ENCODE results near the gene YPEL3.
"Not testable (repeated sequence)": the region's sequence is repeated elsewhere in the genome, so short reads cannot be mapped to it uniquely, and the experiment has no call there.

The YPEL3 gene

DNA sequence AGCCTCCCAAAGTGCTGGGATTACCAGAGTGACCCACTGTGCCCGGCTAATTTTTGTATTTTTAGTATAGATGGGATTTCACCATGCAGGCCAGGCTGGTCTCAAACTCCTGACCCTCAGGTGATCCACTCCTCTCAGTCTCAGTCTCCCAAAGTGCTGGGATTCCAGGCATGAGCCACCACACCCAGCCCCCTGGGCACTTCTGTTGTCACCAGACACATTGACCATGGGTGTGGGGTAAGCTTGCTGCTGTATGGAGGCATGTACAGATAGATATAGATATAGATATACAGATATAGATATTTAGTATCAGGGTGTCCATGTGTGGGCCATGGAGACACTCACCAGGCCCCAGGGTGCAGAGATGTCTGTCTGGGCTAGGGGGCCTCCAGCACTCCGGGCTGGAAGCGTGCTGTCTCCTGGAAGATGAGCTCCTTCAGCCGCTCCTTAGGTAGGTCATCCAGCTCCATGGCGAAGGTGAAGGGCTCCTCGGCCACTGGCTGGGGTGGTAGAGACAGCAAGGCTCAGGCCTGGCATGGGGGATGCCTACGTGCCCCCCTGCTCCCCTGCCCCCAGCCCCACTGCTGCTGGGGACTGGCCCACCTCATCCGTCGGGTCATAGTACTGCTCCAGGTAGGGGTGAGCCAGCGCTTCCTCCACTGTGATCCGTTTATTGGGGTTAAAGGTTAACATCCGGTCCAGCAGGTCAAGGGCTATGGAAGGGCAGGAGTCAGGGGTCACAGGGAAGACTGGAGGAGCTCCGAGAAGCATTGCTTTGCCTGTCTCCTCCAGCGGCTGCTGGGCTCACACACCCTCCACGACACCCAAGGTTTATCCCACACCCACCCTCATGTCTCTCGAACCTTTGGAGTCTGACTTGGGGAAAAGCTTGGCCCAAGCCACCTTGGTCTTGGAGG, 20.5 kb upstream of the YPEL3 start:
- DNase-seq, result no peak

DNA sequence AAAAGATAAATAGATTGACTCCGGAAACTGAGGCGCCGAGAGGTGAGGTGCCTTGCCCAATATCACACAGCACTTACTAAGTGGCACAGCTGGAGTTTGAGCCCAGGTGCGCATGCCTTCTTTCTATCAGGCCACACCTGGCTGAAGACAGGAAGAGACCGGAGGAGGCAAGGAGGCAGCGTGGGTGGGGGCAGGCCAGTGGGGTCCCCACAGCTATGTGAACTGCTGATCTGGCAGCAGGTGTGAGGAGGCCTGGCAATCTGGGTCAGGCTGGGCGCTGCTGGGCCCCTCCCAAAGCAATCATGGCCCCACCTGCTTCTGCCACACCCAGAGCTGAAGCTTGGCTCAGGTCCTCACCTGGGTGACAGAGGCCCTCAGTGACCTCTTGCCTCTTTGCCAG, 19.2 kb upstream of the YPEL3 start:
- DNase-seq, result no peak

DNA sequence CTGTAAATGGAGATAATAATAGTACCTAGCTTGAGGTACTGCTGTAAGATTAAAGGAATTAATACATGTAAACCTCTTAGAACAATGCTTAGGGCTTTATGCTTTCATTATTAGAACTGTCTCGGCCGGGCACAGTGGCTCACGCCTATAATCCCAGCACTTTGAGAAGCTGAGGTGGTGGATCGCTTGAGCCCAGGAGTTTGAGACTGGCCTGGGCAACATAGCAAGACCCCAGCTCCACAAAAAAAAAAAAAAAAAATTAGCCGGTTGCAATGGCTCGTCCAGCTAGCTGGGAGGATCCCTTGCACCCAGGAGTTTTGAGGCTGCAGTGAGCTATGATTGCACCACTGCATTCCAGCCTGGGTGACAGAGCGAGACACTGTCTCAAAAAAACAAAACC, 18.8 kb upstream of the YPEL3 start:
- not testable (repeated sequence) for DNase-seq

DNA sequence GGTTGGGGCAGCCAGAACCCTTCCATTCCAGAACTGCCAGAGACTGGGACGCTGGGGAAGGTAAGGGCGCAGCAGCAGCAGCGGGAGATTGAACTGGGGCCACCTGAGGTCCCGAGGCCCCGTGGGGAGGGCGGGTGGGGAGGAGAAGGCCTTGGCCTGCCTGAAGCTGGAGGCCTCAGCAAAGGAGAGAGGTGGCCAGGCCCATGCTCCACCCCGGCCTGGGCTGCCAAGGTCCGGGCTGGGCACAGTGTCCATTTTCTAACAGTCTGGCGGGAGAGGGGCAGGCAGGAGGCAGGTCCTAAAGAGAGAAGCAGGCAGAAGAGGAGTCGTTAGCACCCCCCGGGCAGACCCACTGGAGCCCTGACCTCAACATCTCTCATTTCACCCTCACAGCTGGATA, 18.4 kb upstream of the YPEL3 start:
- DNase-seq, result no peak

DNA sequence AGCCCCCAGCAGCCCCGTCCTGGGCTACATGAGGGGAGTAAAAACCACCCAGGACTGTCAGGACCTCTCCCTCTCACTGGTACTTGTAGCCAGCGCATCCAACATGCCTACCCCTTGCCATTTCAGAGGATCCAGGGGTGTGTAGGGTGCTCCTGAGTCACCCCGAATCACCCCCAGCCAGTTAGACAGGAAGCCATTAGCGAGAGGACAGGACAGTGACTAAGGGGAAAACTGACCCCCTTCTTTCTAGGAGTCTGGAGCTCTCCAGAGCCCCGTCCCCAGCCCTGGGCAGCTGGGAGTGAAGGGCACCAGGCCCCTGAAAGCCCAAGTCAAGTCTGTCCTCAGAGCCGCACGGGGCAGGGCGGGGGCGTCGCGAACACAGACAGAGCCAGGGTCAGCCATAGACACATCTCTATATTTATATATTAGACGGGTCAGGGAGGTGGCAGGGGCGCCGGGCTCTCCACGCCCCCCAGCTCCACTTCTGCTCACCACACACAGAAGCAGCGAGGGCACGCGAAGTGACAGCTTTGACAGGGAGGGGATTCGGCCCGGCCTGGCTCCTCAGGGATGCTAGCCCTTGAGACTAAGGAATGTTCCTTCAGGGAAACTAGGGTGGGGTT, 17.8 kb upstream of the YPEL3 start:
- DNase-seq, result no peak

DNA sequence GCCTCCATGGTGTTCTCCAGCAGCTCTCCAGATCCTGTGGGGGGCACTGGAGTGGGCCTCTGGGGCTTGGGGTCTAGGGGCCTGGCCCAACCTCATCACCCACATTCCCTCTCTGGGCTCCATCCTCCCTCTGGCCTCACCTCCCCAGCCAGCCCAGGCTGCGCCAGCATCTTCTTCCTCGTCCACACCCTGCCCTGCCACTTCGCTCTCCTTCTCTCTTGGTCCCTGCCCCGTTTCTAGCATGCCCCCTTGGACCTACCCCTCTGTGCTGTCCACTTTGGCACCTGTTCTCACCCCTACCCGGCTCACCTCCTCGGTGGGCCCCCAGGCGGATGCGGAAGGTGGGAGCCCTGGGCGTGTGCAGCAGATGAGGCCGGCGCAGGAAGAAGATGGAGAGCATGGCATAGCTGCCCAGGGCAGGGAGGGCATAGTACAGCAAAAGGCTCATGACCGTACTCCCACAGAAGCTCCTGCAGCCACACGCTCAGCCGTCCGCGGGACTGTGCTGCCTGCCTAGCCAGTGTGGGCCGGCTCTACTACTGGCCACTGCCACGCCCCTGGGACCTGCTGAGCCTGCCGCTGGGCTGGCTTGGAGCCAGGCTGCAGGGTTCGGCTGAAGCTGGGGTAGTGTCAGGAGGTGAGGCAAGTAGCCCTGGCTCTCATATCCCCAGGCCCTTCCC, 17.2 kb upstream of the YPEL3 start, which contains the start of gene GDPD3:
GDPD3 (minus strand) TSS at position 507 of the 680 bp plus-strand sequence; CDS start at position 448, 59 bp downstream.
- no peak for DNase-seq

DNA sequence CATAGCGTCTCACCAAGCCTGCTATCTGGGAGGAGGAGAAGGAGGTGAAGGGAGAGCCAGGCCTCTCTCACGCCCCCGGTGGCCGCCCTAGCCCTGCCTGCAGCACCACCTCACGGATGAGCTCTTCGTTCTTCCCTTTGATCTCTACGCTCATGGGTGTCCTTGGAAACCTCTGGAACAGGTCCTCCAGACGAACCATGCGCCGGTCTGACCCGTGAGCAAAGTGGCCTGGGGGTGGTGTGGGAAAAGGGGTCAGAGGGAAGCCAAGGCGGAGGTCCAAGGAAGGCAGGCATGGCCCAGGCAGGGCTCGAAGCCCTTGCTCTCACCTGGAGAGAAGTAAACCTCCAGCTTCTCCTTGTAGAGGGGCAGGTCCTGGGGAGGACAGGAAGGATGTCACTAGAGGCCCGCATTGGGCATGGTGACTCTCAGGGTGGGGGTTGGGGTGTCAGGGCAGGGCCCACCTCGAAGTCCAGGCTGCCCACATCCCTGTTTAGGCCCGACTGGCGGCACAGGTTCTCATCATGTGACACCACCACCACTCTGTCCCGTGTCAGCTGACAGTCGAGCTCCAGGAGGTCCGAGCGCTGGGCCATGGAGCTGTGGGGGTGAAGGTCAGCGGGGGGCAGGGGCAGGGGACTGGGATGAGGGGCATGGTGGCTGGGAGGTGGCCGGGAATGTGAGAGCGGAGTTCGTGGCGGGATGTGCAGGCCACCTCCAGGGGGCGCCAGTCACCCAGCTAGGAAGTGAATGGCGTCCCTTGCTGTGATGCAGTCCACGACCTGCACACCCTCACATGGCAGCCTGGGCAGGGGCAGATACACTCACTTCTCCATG, 16.4 kb upstream of the YPEL3 start:
- peak; percentile 4 for DNase-seq

DNA sequence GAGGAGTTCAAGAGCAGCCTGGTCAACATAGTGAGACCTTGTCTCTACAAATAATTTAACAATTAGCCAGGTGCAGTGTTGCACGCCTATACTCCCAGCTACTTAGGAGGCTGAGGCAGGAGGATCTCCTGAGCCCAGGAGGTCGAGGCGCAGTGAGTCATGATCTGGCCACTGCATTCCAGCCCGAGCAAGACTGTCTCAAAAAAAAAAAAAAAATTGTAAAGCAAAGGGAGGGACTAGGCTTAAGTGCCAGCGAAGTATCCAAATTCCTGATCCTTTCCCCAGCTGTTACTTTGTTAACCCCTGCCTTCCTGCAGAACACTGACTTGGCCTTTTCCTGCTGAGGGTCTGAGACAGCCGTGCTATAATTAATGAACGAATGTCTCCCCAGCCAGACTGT, 14.6 kb upstream of the YPEL3 start:
- no peak for DNase-seq

DNA sequence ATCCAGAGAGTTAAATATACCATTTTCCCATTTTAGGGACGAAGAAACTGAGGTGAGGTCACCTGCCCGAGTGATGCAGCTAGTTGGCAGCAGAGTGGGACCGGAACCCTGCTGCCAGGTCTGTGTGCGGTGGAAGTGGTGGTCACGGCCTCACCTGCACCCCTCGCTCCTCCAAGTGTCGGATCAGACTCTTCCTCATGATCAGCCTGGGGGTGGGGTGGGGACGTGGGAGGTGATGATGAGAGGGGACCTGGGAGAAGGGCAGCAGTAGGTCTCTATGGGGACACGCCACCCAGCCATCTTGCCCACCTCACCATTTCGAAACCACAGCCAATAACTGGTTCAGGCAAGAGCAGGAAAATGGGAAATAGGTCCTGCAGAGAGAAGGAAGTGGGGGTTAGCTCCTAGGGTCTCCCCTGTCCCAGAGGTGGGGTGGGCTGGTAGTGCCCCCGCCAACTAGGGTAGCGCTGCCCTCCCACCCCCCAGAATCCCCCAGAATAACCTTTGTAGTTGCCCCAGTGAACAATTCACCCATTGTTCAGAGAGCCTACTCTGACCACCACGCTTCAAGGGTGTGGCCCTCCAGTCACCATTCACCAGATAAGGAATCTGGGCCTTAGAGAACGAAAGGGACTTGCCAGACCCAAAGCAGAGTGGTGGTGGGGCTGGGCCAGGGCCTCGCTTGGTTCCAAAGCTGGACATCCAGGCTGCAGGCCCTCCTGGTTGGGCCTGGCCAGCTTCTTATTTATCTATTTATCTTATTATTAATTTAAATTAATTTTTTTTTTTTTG, 12.2 kb upstream of the YPEL3 start:
- no peak for DNase-seq

DNA sequence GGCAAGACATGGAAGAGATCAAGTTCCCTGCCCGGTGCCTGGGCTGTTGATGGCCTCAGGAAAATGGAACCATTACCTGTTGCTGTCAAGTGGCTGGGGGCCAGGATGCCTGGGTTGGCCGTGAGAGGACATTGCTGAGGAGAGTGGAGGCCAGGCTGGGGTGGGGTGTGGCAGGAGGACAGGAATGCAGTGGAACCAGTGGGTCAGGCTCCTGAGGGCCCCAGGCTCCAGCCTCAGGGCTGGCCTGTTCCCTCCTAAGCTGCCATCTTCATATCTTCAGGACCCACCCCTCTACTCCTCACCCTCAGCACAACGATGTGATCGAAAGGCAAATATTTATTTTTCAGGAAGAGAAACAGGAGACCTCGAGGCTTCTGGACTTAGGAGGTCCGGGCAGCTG, 8.5 kb upstream of the YPEL3 start:
- no peak for DNase-seq

DNA sequence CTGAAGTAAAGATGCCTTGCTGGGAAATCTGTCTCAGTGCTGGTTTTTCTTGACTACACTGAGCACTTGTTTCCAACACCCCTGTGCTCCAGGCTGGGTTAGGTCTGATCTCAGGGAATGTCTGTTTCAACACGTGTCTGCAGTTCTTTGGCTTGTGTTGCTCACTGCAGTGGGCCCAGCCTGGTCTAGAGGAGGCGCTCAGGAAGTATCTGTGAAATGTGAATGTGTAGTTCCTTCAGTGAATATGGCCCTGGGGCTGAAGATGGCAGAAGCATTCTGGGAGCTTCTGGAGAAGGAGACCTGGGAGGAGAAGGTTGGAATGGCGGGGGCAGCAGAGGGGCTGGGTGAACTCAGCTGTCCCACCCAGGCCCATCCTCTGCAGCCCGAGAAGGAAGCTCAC, 8.1 kb upstream of the YPEL3 start:
- no peak for DNase-seq

DNA sequence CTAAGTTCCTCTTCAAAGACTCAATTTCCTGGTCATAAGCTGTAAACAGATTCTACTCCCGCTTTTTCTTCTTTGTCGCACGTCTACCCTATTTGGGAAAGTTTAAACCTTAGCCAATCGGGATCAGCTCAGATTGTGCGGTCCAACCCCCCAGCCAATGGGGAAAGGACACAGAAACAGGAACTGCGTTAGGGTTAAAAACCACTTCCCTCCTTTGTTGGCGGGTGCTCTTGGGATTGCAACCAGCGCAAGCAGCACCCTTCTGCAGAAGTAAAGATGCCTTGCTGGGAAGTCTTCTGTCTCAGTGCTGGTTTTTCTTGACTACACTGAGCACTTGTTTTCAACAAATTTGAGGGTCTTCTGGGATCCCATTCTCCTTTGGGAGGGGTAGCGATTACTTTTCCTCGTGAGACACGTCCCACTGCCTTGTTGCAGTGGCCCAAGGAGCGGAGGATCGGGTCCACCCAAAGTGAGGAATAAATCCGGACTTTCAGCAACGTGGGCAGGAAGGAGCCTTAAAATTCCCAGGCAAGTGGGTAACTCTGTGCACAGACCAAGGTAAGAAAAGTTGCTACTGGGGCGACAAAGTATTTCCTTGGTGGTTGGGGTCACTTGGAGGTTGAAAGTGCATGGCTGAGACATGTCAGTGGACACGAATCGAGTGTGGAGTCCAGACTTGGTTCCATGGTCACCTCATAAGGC, 1.0 kb upstream of the YPEL3 start:
- no peak for DNase-seq

DNA sequence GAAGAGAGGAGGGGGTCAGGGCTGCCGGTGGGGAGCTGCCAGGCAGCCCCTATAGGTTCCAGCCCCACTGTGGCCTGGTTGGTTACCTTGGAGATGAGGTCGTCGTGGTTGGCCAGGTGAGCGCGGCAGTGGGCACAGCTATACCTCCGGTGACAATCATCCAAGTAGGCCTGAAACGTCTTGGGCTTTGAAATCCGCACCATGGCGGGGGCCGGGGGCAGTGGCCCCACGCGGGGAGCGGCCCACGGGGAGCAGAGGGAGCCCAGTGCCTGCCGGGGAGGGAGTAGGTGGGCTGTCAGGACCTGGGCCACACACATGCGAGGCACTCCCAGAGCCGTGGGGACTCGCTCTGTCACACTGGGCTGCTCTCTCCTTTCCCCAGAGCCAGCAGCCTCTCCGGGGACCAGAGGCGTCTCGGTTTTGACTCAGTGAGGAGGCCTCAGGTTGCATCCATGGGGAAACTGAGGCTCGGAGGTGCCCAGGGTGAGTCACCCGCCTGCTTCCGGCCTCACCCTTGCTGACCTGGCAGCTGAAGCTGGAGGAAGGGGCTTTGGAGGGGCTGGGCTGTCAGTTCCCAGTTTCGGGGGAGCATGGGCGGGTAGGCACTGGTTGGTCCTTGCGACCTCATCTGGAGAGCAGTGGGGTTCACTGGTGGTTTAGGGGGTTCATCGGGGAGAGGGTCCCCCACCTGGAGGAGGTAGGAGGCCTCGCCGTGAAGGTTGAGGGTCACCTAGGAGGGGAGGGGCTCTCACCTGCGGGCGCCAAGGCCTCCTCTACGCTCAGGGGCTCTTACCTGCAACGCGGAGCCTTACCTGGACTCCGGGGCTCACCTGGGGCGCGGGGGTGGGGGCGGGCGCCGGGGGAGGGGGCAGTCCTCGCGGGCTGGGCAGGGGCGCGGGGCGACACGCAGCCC, 591 bp downstream of the YPEL3 start:
- no peak for DNase-seq

DNA sequence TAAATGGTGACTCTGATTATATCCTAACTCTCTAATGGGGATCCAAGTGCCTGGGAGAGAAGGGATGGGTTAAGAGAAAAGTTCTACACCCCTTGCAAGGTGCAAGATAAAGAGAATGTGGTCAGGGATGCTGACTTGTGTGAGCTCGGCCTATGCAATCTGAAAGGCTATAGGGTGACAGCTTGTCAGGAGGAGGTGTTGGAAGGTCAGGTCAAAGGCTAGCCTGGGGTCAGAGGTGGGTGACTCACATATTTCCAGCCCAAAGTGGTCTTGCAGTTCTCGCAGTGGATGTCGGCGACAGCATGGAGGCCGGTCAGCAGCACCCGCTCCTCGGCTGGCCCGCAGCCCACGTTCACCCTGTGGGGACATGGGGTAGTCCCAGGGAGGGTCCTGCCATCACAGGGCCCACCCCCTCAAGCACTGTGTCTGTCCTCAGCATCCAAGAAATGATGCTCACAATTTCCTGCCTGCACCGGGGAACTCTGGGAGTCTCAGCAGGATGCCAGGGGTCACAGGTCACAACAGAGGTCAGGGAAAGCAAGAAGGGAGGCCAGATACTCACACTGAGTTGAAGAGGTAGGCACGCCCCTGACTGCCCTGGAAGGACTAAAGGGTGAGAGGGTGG, 1.4 kb downstream of the YPEL3 start:
- DNase-seq, result no peak

DNA sequence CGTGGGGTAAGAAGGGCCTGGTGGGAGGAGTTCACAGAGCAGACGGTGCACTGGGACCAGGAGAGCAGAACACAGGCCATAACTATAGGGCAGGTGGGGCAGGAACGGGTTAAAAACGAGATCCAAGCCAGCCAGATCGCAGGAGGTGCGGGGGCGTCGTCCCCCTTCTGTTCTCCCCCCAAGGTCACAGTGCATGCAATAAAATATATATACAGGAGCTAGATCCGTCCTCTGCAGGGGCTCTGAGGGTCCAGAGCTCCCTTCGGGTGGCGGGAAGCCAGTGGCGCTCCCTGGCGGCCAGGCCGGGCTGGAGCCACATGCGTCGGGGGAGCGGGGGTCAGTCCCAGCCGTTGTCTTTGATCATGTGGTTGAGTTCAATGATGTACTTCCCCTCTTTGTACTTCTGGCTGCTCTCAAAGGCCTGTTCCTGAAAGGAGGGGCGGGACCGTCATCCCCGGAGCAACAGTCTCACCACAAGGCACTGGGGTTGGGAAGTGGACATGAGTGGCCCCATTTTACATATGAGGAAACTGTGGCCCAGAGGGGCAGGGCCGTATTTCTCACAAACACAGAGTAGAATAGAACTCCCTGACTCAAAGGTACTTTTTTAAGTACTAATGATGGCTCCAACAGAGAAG, 3.5 kb downstream of the YPEL3 start:
- DNase-seq, result peak; percentile 7

DNA sequence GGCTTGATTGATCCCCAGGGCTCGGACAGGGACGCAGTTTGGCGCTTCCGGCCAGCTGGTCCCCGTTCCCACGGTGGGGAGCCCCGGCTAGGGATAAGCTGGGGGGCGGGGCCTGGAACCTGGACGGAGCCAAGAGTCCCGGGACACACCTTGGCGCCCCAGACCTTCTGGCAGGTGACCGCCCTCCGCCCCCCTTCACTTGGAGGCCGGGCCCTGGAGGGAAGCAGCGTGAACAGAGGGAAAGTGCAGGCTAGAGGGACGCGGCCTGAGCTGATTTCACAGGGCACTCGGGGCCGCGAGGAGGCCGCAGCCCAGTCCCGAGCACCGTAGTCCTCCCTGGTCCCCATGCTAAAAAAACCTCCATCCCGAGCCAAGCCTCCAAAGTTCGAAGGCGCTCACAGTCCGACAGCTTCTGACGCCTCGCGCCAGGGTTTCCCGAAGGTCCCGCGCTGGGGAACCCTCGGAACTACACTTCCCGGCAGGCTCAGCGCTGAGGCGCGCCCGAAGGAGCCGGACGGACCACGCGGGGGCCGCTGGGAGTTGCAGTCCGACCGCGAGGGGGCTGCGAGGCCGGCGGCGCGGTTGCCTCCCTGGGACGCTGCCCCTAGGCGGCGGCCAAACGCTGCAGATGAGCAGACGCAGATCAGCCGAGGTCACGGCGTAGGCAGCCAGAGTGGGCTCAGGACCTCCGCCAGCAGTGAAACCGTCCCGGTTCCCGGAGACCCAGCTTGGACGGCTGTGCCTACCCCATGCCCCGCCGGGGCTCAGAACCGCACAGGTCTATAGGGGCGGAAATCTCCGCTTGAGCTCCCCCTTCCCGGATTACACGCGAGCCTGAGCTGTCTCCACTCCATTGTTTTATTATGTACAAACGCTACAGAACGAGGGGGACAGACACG, 4.3 kb downstream of the YPEL3 start, which contains the start of gene TBX6:
TBX6 (minus strand) TSS at position 451 of the 899 bp plus-strand sequence. CDS start 731 bp downstream, outside the sequence.
- peak; percentile 84 for DNase-seq

DNA sequence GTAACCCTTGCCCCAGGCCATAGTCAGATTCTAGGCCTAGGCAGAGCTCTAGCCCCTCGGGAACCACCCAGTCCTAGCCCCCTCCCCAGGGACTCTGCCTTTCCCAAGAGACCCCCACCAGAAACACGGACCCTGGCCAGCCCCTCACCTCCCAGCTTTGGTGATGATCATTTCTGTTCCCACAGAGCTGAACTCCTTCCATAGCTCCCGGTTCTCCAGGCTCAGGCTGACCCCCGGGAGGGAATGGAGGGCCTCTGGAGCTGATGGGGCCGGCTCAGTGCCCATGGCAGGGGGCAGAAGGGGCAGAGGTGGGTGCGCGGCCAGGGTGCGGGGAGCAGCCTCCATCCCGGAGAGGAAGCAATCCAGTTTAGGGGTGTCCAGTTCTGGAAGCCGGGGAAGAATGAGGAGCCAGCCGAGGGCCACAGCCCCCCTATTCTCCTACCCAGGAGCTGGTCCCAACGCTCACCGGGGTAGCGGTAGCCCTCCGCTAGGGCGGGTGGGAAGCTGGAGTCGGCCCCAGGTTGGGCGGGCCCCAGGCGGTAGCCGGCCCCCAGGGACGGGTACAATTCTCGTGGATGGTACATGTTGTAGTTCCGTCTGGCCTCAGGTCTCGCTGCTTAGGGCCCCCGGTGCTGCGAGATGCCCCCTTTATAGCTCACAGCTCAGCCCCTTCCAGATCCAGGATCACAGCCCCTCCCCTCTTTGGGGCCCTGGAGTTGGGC, 5.2 kb downstream of the YPEL3 start:
- no peak for DNase-seq
